Measurements from ENCODE around the gene NHSL2.

NHSL2 gene

GRCh38 chrX:72041871-72042851, 131.5 kb downstream of the NHSL2 start:
- no peak overlapping the region for H3K4me3 ChIP-seq (replicated peaks; ENCODE audit: low read depth, low read length)
- TF ChIP-seq CTCF (IDR thresholded peaks at IDR 0.05; ENCODE audit: low read depth, low read length, missing control alignments): no peak
- no peak for DNase-seq (ENCODE audit: extremely low read depth, low read depth)

DNA sequence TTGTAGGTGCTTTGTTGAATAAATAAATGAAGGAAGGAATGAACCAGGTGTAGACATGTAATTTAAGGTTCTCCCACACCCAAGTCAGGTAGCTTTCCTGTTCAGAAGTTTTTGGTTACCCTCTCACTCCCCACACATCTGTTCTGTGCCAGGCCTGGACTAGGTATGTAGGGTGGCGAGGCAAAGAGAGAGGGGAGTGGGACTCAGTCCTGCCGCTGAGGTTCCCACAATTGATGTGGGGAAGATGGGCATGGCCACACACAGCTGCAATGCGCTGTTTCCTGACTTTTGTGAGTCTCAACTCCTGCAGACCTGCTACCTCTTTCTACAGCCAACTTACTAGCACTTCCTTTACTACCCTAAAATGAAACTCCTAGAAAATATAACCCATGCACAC, 132.2 kb downstream of the NHSL2 start:
- no peak for TF ChIP-seq CTCF (IDR thresholded peaks at IDR 0.05; ENCODE audit: low read depth, low read length, missing control alignments)
- H3K4me3 ChIP-seq (replicated peaks; ENCODE audit: low read depth, low read length): no peak overlapping the region
- no peak for DNase-seq (ENCODE audit: extremely low read depth, low read depth)

DNA sequence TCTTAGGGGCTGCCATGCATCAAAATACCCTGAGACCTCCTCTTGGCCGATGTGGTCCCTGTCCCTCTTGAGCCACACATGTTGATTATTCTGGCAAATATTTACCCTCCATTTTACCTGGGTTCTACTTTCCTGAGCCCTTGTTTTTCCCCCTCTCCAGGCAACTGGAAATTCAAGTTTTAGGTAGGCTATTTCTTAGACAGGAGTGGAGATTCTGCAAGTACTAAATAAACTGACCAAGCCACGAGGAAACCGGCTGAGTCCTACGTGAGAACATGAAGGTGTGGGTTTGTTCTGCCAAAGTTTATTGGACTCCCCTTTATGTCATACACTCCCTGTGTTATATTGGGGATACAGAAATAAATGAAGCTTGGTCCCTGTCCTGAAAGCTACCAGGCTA, 133.0 kb downstream of the NHSL2 start:
- no peak for TF ChIP-seq CTCF (IDR thresholded peaks at IDR 0.05; ENCODE audit: low read depth, low read length, missing control alignments)
- DNase-seq (ENCODE audit: extremely low read depth, low read depth): no peak
- no peak overlapping the region for H3K4me3 ChIP-seq (replicated peaks; ENCODE audit: low read depth, low read length)

GRCh38 chrX:72045141-72045540, 134.5 kb downstream of the NHSL2 start:
- H3K4me3 ChIP-seq (replicated peaks; ENCODE audit: low read depth, low read length): no peak overlapping the region
- TF ChIP-seq CTCF (IDR thresholded peaks at IDR 0.05; ENCODE audit: low read depth, low read length, missing control alignments): no peak
- DNase-seq (ENCODE audit: extremely low read depth, low read depth): no peak

DNA sequence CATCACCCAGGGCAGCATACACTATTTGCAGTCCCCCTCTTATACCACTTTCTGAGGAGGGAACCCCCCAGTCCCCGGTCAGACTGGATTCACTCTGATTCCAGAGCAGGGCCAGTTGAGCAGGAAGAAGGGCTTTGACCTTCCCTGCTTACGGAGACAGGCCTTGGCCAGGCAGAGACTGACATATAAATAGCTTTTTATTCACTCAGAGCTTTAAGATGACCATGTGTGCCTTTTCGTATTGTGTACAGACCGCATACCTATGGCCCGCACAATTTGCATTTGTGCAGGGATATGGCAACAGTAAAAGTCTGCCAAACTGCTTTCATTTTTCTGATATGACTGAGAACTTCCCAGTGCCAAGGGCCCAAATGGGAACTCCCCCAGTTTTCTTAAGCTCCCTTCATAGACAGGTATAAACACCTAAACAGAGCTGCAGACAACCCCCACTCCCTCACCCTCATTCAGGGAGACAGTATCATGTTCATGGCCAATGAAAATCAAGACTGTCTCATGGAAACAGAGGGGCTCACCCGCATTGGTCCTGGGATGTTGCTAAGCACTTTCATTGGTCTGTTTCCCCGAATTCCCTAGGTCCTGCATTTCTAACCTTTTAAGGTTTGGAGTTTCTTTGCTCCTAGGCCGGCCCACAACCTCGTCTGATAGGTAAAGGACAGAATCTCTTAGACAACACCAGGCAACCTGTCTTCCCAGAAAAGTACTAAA, 135.1 kb downstream of the NHSL2 start:
- no peak overlapping the region for H3K4me3 ChIP-seq (replicated peaks; ENCODE audit: low read depth, low read length)
- no peak for DNase-seq (ENCODE audit: extremely low read depth, low read depth)
- no peak for TF ChIP-seq CTCF (IDR thresholded peaks at IDR 0.05; ENCODE audit: low read depth, low read length, missing control alignments)

DNA sequence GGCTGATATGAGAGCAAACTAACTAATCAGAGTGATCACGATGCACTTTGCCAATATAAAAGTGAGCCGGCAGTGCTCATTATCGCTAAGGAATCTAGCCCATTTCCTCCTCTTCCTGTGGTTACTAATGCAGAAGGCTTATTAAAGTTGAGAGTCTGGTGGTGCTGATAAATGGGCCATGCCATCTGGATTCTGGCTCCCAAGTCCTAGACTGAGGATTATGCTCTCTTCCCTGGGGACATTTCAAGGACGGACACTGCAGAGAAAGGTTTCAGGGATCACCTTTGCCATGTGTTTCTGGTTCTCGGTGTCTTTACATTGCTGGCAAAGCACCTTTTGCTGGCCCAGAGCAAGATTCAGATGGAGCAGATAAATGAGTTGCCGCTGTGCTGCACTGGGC, 135.8 kb downstream of the NHSL2 start:
- no peak for DNase-seq (ENCODE audit: extremely low read depth, low read depth)
- no peak overlapping the region for H3K4me3 ChIP-seq (replicated peaks; ENCODE audit: low read depth, low read length)
- TF ChIP-seq CTCF (IDR thresholded peaks at IDR 0.05; ENCODE audit: low read depth, low read length, missing control alignments): no peak
